HepG2 (cell line): ENCODE data around the gene RBPJ. TPM values are rescaled to one million over a fixed set of nuclear protein-coding genes. Genes with fewer than 3 reads are reported as not detected.

ENCODE experiments used
- ATAC-seq: fragments of 200-7000 bp; cut with Tn5 transposase; 3 replicates; pipeline ENCODE4 v1.9.1; 2020; ENCODE audit warnings: mild to moderate bottlenecking, moderate library complexity
- BruUV-seq: library from RNA; stranded (reverse); fragments of 400-500 nt; replicated peaks from 2 replicates; lab custom pipeline; 2021; lab: Mats Ljungman, UMichigan
- CTCF ChIA-PET: fragments of 300-600 bp; formaldehyde crosslinking; extraction: SDS; loops from one replicate; lab custom pipeline; 2021; ENCODE audit warnings: low total read pairs, inconsistent platforms, low intra/inter-chr PET ratio; lab: Yijun Ruan, JAX
- POLR2A ChIA-PET: fragments of 350-600 bp; sonication (Branson Sonifier 250); formaldehyde crosslinking; loops from one replicate; lab custom pipeline; 2020; ENCODE audit warnings: antibody characterized with exemption, inconsistent platforms; lab: Yijun Ruan, JAX
- DNase-seq: peaks from one replicate; pipeline ENCODE4 v3.0.0-alpha.2; 2015; ENCODE audit warnings: low spot score
- FAIRE-seq: peaks from 3 replicates; lab custom pipeline; 2011; peaks lifted over from hg19 to GRCh38; lab: Jason Lieb, UNC
- H2AFZ ChIP-seq: one replicate; pipeline ENCODE4 v1.6.1; 2011; ENCODE audit warnings: low read length, inconsistent platforms
- H3K27ac ChIP-seq: fragments of 300-600 bp; 3 replicates; pipeline ENCODE4 v1.8.0; 2011; ENCODE audit warnings: mixed run types, mild to moderate bottlenecking, mixed read lengths, low read length, inconsistent platforms; ENCODE audit not compliant: insufficient read depth; ENCODE audit errors: extremely low read length
- H3K27me3 ChIP-seq, 2 experiments: fragments of 200-600 bp in 1 of 2; 2 replicates in 1 of 2; 3 replicates in 1 of 2; pipeline versions ENCODE4 v1.6.0 to v1.8.0; 2011; ENCODE audit warnings: low read length in 2 of 2, mild to moderate bottlenecking in 2 of 2, moderate library complexity in 2 of 2, inconsistent platforms in 1 of 2; ENCODE audit not compliant: insufficient read depth in 2 of 2, control insufficient read depth in 1 of 2
- H3K36me3 ChIP-seq, 2 experiments: fragments of 200-600 bp in 1 of 2; replicated peaks in 1 of 2; 2 replicates in 1 of 2; 3 replicates in 1 of 2; pipeline versions ENCODE4 v1.5.1 to v1.8.0; 2011; ENCODE audit warnings: low read length in 2 of 2, inconsistent platforms in 1 of 2; ENCODE audit not compliant: insufficient read depth in 2 of 2, control insufficient read depth in 1 of 2
- H3K4me1 ChIP-seq: 2 replicates; pipeline ENCODE4 v1.5.1; 2012; ENCODE audit warnings: low read length, inconsistent platforms; ENCODE audit not compliant: insufficient read depth
- H3K4me2 ChIP-seq: 2 replicates; pipeline ENCODE4 v1.6.0; 2011; ENCODE audit warnings: low read depth, low read length, inconsistent platforms
- H3K4me3 ChIP-seq, 3 experiments: fragments of 200-600 bp in 1 of 3; sonication (generic), shearing (Covaris generic) in 1 of 3; replicated peaks in 1 of 3; 2 replicates each; pipeline ENCODE4 v1.5.1; 2011 to 2016; ENCODE audit warnings: low read length in 3 of 3, inconsistent platforms in 2 of 3, low read depth in 2 of 3, mild to moderate bottlenecking in 2 of 3, control low read depth in 1 of 3, mixed read lengths in 1 of 3; ENCODE audit not compliant: insufficient read depth in 1 of 3
- H3K79me2 ChIP-seq: one replicate; pipeline ENCODE4 v1.6.1; 2011; ENCODE audit warnings: low read length, inconsistent platforms; ENCODE audit not compliant: insufficient read depth
- H3K9ac ChIP-seq: 2 replicates; pipeline ENCODE4 v1.6.0; 2011; ENCODE audit warnings: mild to moderate bottlenecking, low read depth, low read length, inconsistent platforms; ENCODE audit not compliant: insufficient read depth
- H3K9me3 ChIP-seq: 2 replicates; pipeline ENCODE4 v1.5.1; 2012; ENCODE audit warnings: mild to moderate bottlenecking, low read length
- H4K20me1 ChIP-seq: 2 replicates; pipeline ENCODE4 v1.6.0; 2011; ENCODE audit warnings: inconsistent platforms, mild to moderate bottlenecking, low read length, moderate library complexity; ENCODE audit not compliant: insufficient read depth
- GTF2F1 ChIP-seq: fragments of 150-350 bp; IDR thresholded peaks from 2 replicates; pipeline ENCODE4 v1.6.1; 2014; ENCODE audit warnings: low read length
- PREB ChIP-seq: sonication (generic); formaldehyde crosslinking; IDR thresholded peaks from 2 replicates; pipeline ENCODE4 v1.4.0; 2020; ENCODE audit warnings: missing genetic modification reagents
- STAT6 ChIP-seq: sonication (generic); formaldehyde crosslinking; IDR thresholded peaks from 2 replicates; pipeline ENCODE4 v1.4.0; 2020; ENCODE audit warnings: missing genetic modification reagents, mild to moderate bottlenecking, borderline replicate concordance
- ZKSCAN1 ChIP-seq: fragments of 150-350 bp; IDR thresholded peaks from 2 replicates; pipeline ENCODE4 v1.6.1; 2014; ENCODE audit warnings: low read length
- ZNF224 ChIP-seq: sonication (generic); formaldehyde crosslinking; IDR thresholded peaks from 2 replicates; pipeline ENCODE4 v1.5.0; 2020; ENCODE audit warnings: mild to moderate bottlenecking, missing genetic modification reagents
- ZNF430 ChIP-seq: sonication (generic); formaldehyde crosslinking; IDR thresholded peaks from 2 replicates; pipeline ENCODE4 v1.9.0; 2021; ENCODE audit warnings: mild to moderate bottlenecking, missing genetic modification reagents
- ZNF431 ChIP-seq: sonication (generic); formaldehyde crosslinking; IDR thresholded peaks from 2 replicates; pipeline ENCODE4 v1.9.0; 2022; ENCODE audit warnings: missing genetic modification reagents, low read depth, mild to moderate bottlenecking, borderline replicate concordance
- WGBS: methylation state at CpG from one replicate; pipeline ENCODE4 v1.1.6; 2017; ENCODE audit warnings: low lambda C conversion rate; 5-methylcytosine and 5-hydroxymethylcytosine counted together
- in situ Hi-C: cut with HindIII; loops from 2 replicates; pipeline ENCODE4 v1.10.0; 2017; ENCODE audit warnings: low pct_unique_long_range_greater_than_20kb; ENCODE audit not compliant: extremely low pct_ligation_motif_present
- intact Hi-C: fragments of 100-400 bp; cut with micrococcal nuclease; formaldehyde crosslinking; loops from one replicate; pipeline ENCODE4 v1.10.0; 2022; ENCODE audit not compliant: unreplicated experiment
- polyA plus RNA-seq, 8 experiments: library from polyadenylated mRNA; depleted of rRNA in 3 of 8; stranded (reverse) in 7 of 8; unstranded in 1 of 8; fragments of >200 nt; fragmentation: Illumina TruSeq in 4 of 8; extraction: Trizol in 4 of 8; gene quantifications; 2 replicates each; pipeline versions ENCODE4 v1.2.1 to v1.2.3, GENCODE V29; 2011 to 2016; ENCODE audit warnings: low read depth in 4 of 8, missing spikeins in 1 of 8, mixed read lengths in 1 of 8; ENCODE audit not compliant: insufficient read depth in 1 of 8
- total RNA-seq, 5 experiments: library from RNA; depleted of rRNA; stranded (reverse); fragments of >200 nt; fragmentation: Illumina TruSeq; extraction: Trizol; gene quantifications; 2 replicates each; pipeline ENCODE4 v1.2.3, GENCODE V29; 2016; ENCODE audit warnings: low read depth in 1 of 5

RBPJ gene
- total and polyA plus RNA-seq, 2 of the 13 experiments (the other 11 are each of a cell fraction or from before 2014, with no cell fraction given): 25.9 to 33.2 TPM

- Histone ChIP-seq H3K27ac (no peak overlapping the region), H3K4me1 (no peaks in the 10 kb centered on the region), H3K79me2 (no peaks in the 10 kb centered on the region), H4K20me1 (no peaks in the 10 kb centered on the region), H3K4me3 (no peak overlapping the region), H3K9ac (no peak overlapping the region), H3K9me3 (no peaks in the 10 kb centered on the region), H2AFZ (no peak overlapping the region), H3K4me2 (no peak overlapping the region), H3K36me3 (no peaks in the 10 kb centered on the region), H3K27me3 (no peaks in the 10 kb centered on the region)
- 49% methylated on average over 1 of the region's 1 CpG for WGBS
- intact Hi-C loops: no loop called here
- in situ Hi-C loops: no loop called here
- TF ChIP-seq ZNF224 (CRISPR knock-in tag) (no peak), ZKSCAN1 (no peak), PREB (CRISPR knock-in tag) (no peak), STAT6 (CRISPR knock-in tag) (no peak), ZNF430 (CRISPR knock-in tag) (no peak), ZNF431 (no peak), GTF2F1 (no peak)
- no peak for DNase-seq
- ATAC-seq: no peak
- no TSS peak for BruUV-seq
- no peak for FAIRE-seq
- ChIA-PET CTCF (no interaction called here), POLR2A (no interaction called here)
Observed at GRCh38 chr4:26287756-26288155, 33.1 kb upstream of the RBPJ start.
